ENCODE results near the gene RFXAP.

The RFXAP gene

GRCh38 chr13:36817996-36818803, 822 bp upstream of the RFXAP start:
- DNase-seq (ENCODE audit: low read depth): no peak

- DNase-seq (ENCODE audit: low read depth): peak; percentile 11
These were observed 693 bp downstream of the RFXAP start for GRCh38 chr13:36819739-36820090.

GRCh38 chr13:36820222-36820621, 1.2 kb downstream of the RFXAP start:
- DNase-seq (ENCODE audit: low read depth): no peak

- DNase-seq (ENCODE audit: low read depth): no peak
These were observed 3.8 kb downstream of the RFXAP start for GRCh38 chr13:36822785-36823184.

- no peak for DNase-seq (ENCODE audit: low read depth)
These were observed 10.7 kb downstream of the RFXAP start for GRCh38 chr13:36829753-36830152.

- DNase-seq (ENCODE audit: low read depth): no peak
These were observed 12.3 kb downstream of the RFXAP start for GRCh38 chr13:36831291-36831690.

- DNase-seq (ENCODE audit: low read depth): no peak
These were observed 15.3 kb downstream of the RFXAP start for GRCh38 chr13:36834299-36834698.

GRCh38 chr13:36837354-36838092, 18.5 kb downstream of the RFXAP start:
- DNase-seq (ENCODE audit: low read depth): no peak

GRCh38 chr13:36839281-36839680, 20.3 kb downstream of the RFXAP start:
- DNase-seq (ENCODE audit: low read depth): no peak

GRCh38 chr13:36839981-36840380, 21.0 kb downstream of the RFXAP start:
- DNase-seq (ENCODE audit: low read depth): no peak

GRCh38 chr13:36840718-36841250, 21.8 kb downstream of the RFXAP start:
- no peak for DNase-seq (ENCODE audit: low read depth)

GRCh38 chr13:36841391-36841790, 22.4 kb downstream of the RFXAP start:
- DNase-seq (ENCODE audit: low read depth): no peak

GRCh38 chr13:36847606-36848005, 28.6 kb downstream of the RFXAP start:
- no peak for DNase-seq (ENCODE audit: low read depth)

- DNase-seq (ENCODE audit: low read depth): no peak
These were observed 29.4 kb downstream of the RFXAP start for GRCh38 chr13:36848199-36848982.

- no peak for DNase-seq (ENCODE audit: low read depth)
These were observed 31.9 kb downstream of the RFXAP start for GRCh38 chr13:36850790-36851438.

GRCh38 chr13:36857253-36857652, 38.2 kb downstream of the RFXAP start:
- no peak for DNase-seq (ENCODE audit: low read depth)

- DNase-seq (ENCODE audit: low read depth): no peak
These were observed 39.3 kb downstream of the RFXAP start for GRCh38 chr13:36858290-36858689.

GRCh38 chr13:36859259-36859658, 40.2 kb downstream of the RFXAP start:
- DNase-seq (ENCODE audit: low read depth): no peak

GRCh38 chr13:36862002-36862685, 43.1 kb downstream of the RFXAP start:
- DNase-seq (ENCODE audit: low read depth): no peak

- DNase-seq (ENCODE audit: low read depth): no peak
These were observed 43.7 kb downstream of the RFXAP start for GRCh38 chr13:36862722-36863121.

GRCh38 chr13:36865265-36865664, 46.2 kb downstream of the RFXAP start:
- DNase-seq (ENCODE audit: low read depth): no peak
